ENCODE data around the gene BCL2L12.

The BCL2L12 gene

GRCh38 chr19:49641688-49642491 lies 23.8 kb upstream of the BCL2L12 start, which contains the start of gene SCAF1:
SCAF1 (plus strand) TSS chr19:49642209; CDS start chr19:49645027, 2,818 bp downstream.
- peak; percentile 97 to 98 for DNase-seq (ENCODE audit: low read depth in 2 of 2, low spot score in 1 of 2)

GRCh38 chr19:49642492-49643035 lies 23.2 kb upstream of the BCL2L12 start:
- no peak for DNase-seq (ENCODE audit: low read depth in 2 of 2, low spot score in 1 of 2)

- no peak for DNase-seq (ENCODE audit: low read depth in 2 of 2, low spot score in 1 of 2)
These were observed 22.3 kb upstream of the BCL2L12 start for GRCh38 chr19:49643466-49643865.

GRCh38 chr19:49645592-49645991 lies 20.1 kb upstream of the BCL2L12 start:
- DNase-seq (ENCODE audit: low read depth in 2 of 2, low spot score in 1 of 2), result no peak

GRCh38 chr19:49645995-49646394 lies 19.7 kb upstream of the BCL2L12 start:
- DNase-seq (ENCODE audit: low read depth in 2 of 2, low spot score in 1 of 2), result no peak

GRCh38 chr19:49646586-49646985 lies 19.1 kb upstream of the BCL2L12 start:
- DNase-seq (ENCODE audit: low read depth in 2 of 2, low spot score in 1 of 2), result no peak

- no peak for DNase-seq (ENCODE audit: low read depth in 2 of 2, low spot score in 1 of 2)
These were observed 14.5 kb upstream of the BCL2L12 start for GRCh38 chr19:49651029-49651819.

- DNase-seq (ENCODE audit: low read depth in 2 of 2, low spot score in 1 of 2), result no peak
These were observed 13.7 kb upstream of the BCL2L12 start for GRCh38 chr19:49651820-49652550.

- DNase-seq (ENCODE audit: low read depth in 2 of 2, low spot score in 1 of 2), result no peak
These were observed 12.9 kb upstream of the BCL2L12 start for GRCh38 chr19:49652551-49653465.

GRCh38 chr19:49653466-49653806 lies 12.3 kb upstream of the BCL2L12 start:
- DNase-seq (ENCODE audit: low read depth in 2 of 2, low spot score in 1 of 2), result no peak

GRCh38 chr19:49654581-49654980 lies 11.2 kb upstream of the BCL2L12 start:
- DNase-seq (ENCODE audit: low read depth in 2 of 2, low spot score in 1 of 2), result no peak

GRCh38 chr19:49655570-49656455 lies 9.9 kb upstream of the BCL2L12 start:
- no peak for DNase-seq (ENCODE audit: low read depth in 2 of 2, low spot score in 1 of 2)

GRCh38 chr19:49656456-49657109 lies 9.2 kb upstream of the BCL2L12 start:
- no peak for DNase-seq (ENCODE audit: low read depth in 2 of 2, low spot score in 1 of 2)

GRCh38 chr19:49657493-49658138 lies 8.1 kb upstream of the BCL2L12 start:
- DNase-seq (ENCODE audit: low read depth in 2 of 2, low spot score in 1 of 2), result no peak

GRCh38 chr19:49658139-49658517 lies 7.6 kb upstream of the BCL2L12 start:
- no peak for DNase-seq (ENCODE audit: low read depth in 2 of 2, low spot score in 1 of 2)

GRCh38 chr19:49658566-49659442 lies 6.9 kb upstream of the BCL2L12 start:
- DNase-seq (ENCODE audit: low read depth in 2 of 2, low spot score in 1 of 2), result no peak

- DNase-seq (ENCODE audit: low read depth in 2 of 2, low spot score in 1 of 2), result no peak
These were observed 5.3 kb upstream of the BCL2L12 start for GRCh38 chr19:49660338-49660961.
